IMR-90 (cell line): Measurements from ENCODE around the gene PSMA7. TPM values are rescaled to one million over a fixed set of nuclear protein-coding genes. Genes with fewer than 3 reads are reported as not detected.
A peak's percentile ranks its signal among the peaks of the same experiment; 100 is the strongest.

Experiments used
- ATAC-seq: fragments of 200-7000 bp; cut with Tn5 transposase; 2 replicates; pipeline ENCODE4 v1.9.1; 2020; ENCODE audit warnings: low read depth, mild to moderate bottlenecking, moderate library complexity
- BruUV-seq: library from RNA; stranded (reverse); fragments of 400-500 nt; replicated peaks from 2 replicates; lab custom pipeline; 2021; lab: Mats Ljungman, UMichigan
- CTCF ChIA-PET: fragments of 300-600 bp; formaldehyde crosslinking; extraction: SDS; loops from one replicate; lab custom pipeline; 2021; ENCODE audit warnings: antibody characterized with exemption; lab: Yijun Ruan, JAX
- POLR2A ChIA-PET: fragments of 300-600 bp; sonication (Branson Sonifier 250); formaldehyde crosslinking; loops from one replicate; lab custom pipeline; 2022; ENCODE audit warnings: antibody characterized with exemption; ENCODE audit not compliant: unreplicated experiment; lab: Charles Lee
- DNase-seq: peaks from one replicate; pipeline ENCODE4 v3.0.0; 2013
- H2AFZ ChIP-seq: replicated peaks from 2 replicates; pipeline ENCODE3; 2013; ENCODE audit warnings: low read length, mild to moderate bottlenecking; ENCODE audit not compliant: poor library complexity
- H2AK5ac ChIP-seq: 2 replicates; pipeline ENCODE4 v1.6.1; 2013; ENCODE audit warnings: low read depth, low read length, inconsistent platforms
- H2AK9ac ChIP-seq: replicated peaks from 2 replicates; pipeline ENCODE3; 2013; ENCODE audit warnings: mild to moderate bottlenecking, low read depth, low read length, moderate library complexity; ENCODE audit not compliant: poor library complexity
- H2BK120ac ChIP-seq: 2 replicates; pipeline ENCODE4 v1.6.1; 2013; ENCODE audit warnings: low read depth, low read length, inconsistent platforms
- H2BK15ac ChIP-seq: 3 replicates; pipeline ENCODE4 v1.6.1; 2013; ENCODE audit warnings: low read depth, low read length, inconsistent platforms
- H2BK20ac ChIP-seq: 2 replicates; pipeline ENCODE4 v1.6.1; 2013; ENCODE audit warnings: low read depth, mild to moderate bottlenecking, inconsistent platforms, low read length, moderate library complexity
- H2BK5ac ChIP-seq: 2 replicates; pipeline ENCODE4 v1.6.1; 2013; ENCODE audit warnings: mild to moderate bottlenecking, low read depth, low read length, inconsistent platforms; ENCODE audit not compliant: poor library complexity, severe bottlenecking
- H3K14ac ChIP-seq: replicated peaks from 2 replicates; pipeline ENCODE4 v1.6.1; 2013; ENCODE audit warnings: low read depth, low read length, inconsistent platforms
- H3K18ac ChIP-seq: 2 replicates; pipeline ENCODE4 v1.6.1; 2013; ENCODE audit warnings: low read depth, low read length, control low read depth
- H3K23ac ChIP-seq: 2 replicates; pipeline ENCODE4 v1.6.1; 2013; ENCODE audit warnings: low read depth, low read length, inconsistent platforms
- H3K27ac ChIP-seq: 2 replicates; pipeline ENCODE4 v1.5.1; 2013; ENCODE audit warnings: mild to moderate bottlenecking, control low read depth, low read length; ENCODE audit not compliant: insufficient read depth
- H3K27me3 ChIP-seq: 2 replicates; pipeline ENCODE4 v1.6.1; 2013; ENCODE audit warnings: low read length; ENCODE audit not compliant: control insufficient read depth, insufficient read depth
- H3K36me3 ChIP-seq: 2 replicates; pipeline ENCODE4 v1.6.1; 2013; ENCODE audit warnings: low read length, mixed read lengths; ENCODE audit not compliant: control insufficient read depth, insufficient read depth
- H3K4ac ChIP-seq: 2 replicates; pipeline ENCODE4 v1.6.1; 2013; ENCODE audit warnings: low read depth, low read length, inconsistent platforms
- H3K4me1 ChIP-seq: 2 replicates; pipeline ENCODE4 v1.6.1; 2013; ENCODE audit warnings: low read length, mixed read lengths; ENCODE audit not compliant: control insufficient read depth, insufficient read depth
- H3K4me2 ChIP-seq: 2 replicates; pipeline ENCODE4 v1.6.1; 2013; ENCODE audit warnings: low read depth, mild to moderate bottlenecking, control low read depth, low read length, moderate library complexity
- H3K4me3 ChIP-seq: 2 replicates; pipeline ENCODE4 v1.5.1; 2013; ENCODE audit warnings: low read depth, mild to moderate bottlenecking, control low read depth, low read length, moderate library complexity; ENCODE audit not compliant: insufficient read depth
- H3K56ac ChIP-seq: 2 replicates; pipeline ENCODE4 v1.6.1; 2013; ENCODE audit warnings: low read length, inconsistent platforms; ENCODE audit not compliant: insufficient read depth; ENCODE audit errors: extremely low read depth
- H3K79me1 ChIP-seq, 2 experiments: 2 replicates each; pipeline ENCODE4 v1.6.1; 2013; ENCODE audit warnings: low read length in 2 of 2, inconsistent platforms in 1 of 2, low read depth in 1 of 2
- H3K9ac ChIP-seq: 2 replicates; pipeline ENCODE4 v1.6.1; 2013; ENCODE audit warnings: low read depth, low read length, control low read depth
- H3K9me1 ChIP-seq: 2 replicates; pipeline ENCODE4 v1.6.1; 2013; ENCODE audit warnings: low read length, inconsistent platforms; ENCODE audit not compliant: insufficient read depth
- H3K9me3 ChIP-seq: 2 replicates; pipeline ENCODE4 v1.6.1; 2013; ENCODE audit warnings: low read length; ENCODE audit not compliant: control insufficient read depth, insufficient read depth
- H4K20me1 ChIP-seq: 2 replicates; pipeline ENCODE4 v1.6.1; 2013; ENCODE audit warnings: low read length, inconsistent platforms; ENCODE audit not compliant: insufficient read depth
- H4K5ac ChIP-seq: 2 replicates; pipeline ENCODE4 v1.6.1; 2013; ENCODE audit warnings: mild to moderate bottlenecking, low read depth, low read length, control low read depth
- H4K8ac ChIP-seq, 2 experiments: 2 replicates each; pipeline ENCODE4 v1.6.1; 2013; ENCODE audit warnings: low read depth in 2 of 2, low read length in 2 of 2, control low read depth in 1 of 2, inconsistent platforms in 1 of 2
- H4K91ac ChIP-seq: 2 replicates; pipeline ENCODE4 v1.6.1; 2013; ENCODE audit warnings: low read depth, low read length, inconsistent platforms; ENCODE audit not compliant: insufficient read depth
- MAFK ChIP-seq: IDR thresholded peaks from 2 replicates; pipeline ENCODE4 v1.6.1; 2012; ENCODE audit warnings: low read depth, low read length, improper control_type of control experiment
- RAD21 ChIP-seq: IDR thresholded peaks from 2 replicates; pipeline ENCODE4 v1.6.1; 2012; ENCODE audit warnings: low read length, improper control_type of control experiment
- WGBS, 2 experiments: methylation state at CpG; one replicate each; pipeline versions ENCODE4 v1.1.5 to v1.1.7; 2013; ENCODE audit warnings: missing lambda C conversion rate in 2 of 2; ENCODE audit not compliant: insufficient read length in 1 of 2; ENCODE audit errors: extremely low coverage in 2 of 2; 5-methylcytosine and 5-hydroxymethylcytosine counted together
- dilution Hi-C: fragments of 300-500 bp; cut with HindIII; formaldehyde crosslinking; loops from one replicate; pipeline ENCODE4 v1.14.3; 2018; ENCODE audit warnings: low sequenced_read_pairs; ENCODE audit not compliant: unreplicated experiment
- in situ Hi-C: fragments of 300-500 bp; cut with MboI; formaldehyde crosslinking; loops from 3 replicates; pipeline ENCODE4 v1.14.3; 2019; ENCODE audit warnings: low sequenced_read_pairs, inconsistent platforms, mixed read lengths
- intact Hi-C: fragments of 100-400 bp; cut with micrococcal nuclease; formaldehyde crosslinking; loops from 2 replicates; pipeline ENCODE4 v1.10.0; 2022
- polyA plus RNA-seq, 3 experiments: library from polyadenylated mRNA; depleted of rRNA; stranded (reverse); fragments of >200 nt; gene quantifications; 2 replicates each; pipeline ENCODE4 v1.2.3, GENCODE V29; 2012; ENCODE audit warnings: low replicate concordance in 1 of 3
- total RNA-seq: library from RNA; depleted of rRNA; stranded (reverse); fragments of >200 nt; gene quantifications from 2 replicates; pipeline ENCODE4 v1.2.3, GENCODE V29; 2012

Gene PSMA7
- total and polyA plus RNA-seq, 2 of the 4 experiments (the other 2 are of a cell fraction) = 417 to 458 TPM

DNA sequence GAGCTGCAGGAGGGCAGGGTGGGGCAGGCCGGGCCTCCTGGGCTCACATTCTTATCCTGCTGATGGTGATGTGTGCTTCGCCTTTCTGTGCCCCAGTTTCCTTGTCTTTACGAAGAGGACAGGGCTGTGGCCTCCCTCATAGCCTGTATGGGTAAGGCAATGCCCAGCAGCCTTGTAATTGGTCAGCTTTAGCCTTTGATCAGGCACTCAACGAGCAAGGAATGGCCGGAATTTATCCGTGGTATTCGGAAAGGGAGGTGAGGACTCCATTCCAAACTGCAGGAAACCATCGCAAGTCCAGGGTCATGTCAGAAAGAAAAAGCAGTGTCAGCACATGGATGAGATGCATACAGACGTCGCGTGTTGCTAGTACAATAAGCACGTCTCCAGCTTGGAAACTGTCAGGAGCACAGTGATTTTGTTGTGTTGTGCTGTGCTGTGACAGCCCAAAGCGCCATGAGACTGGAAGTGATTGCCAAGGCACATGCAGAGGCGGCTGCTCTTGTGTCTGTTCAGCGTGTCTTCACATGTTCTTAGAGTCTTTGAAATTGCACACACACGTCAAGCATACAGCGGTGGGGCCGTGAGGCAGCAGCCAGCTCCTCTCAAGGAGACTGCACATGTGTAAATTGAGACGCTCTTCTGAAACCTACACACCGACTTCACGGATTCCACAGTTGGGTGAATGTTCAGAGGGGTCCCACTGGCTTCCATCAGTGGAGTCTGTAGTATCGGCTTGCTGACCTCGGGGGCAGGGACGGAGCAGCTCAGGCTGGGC, 6.5 kb upstream of the PSMA7 start:
- ATAC-seq (peak; percentile 76), DNase-seq (peak; percentile 18)
- Histone ChIP-seq H3K56ac (no peak overlapping the region), H3K23ac (no peak overlapping the region), H3K4me2 (no peak overlapping the region), H3K9ac (no peak overlapping the region), H2AK5ac (0 out of 2 replicates have a peak overlapping the region, but pooled peaks have one; percentile 5), H3K18ac (no peak overlapping the region), H2BK120ac (no peak overlapping the region), H4K8ac (no peak overlapping the region), H3K9me1 (peaks cover 43% of the 10 kb centered on the region), H3K27ac (no peak overlapping the region), H3K4ac (no peak overlapping the region), H4K5ac (no peak overlapping the region), H2AFZ (peak overlapping the region; percentile 35), H3K9me3 (no peaks in the 10 kb centered on the region), H2BK5ac (no peak overlapping the region), H2AK9ac (peak overlapping the region; percentile 90), H3K14ac (no peak overlapping the region), H4K91ac (no peak overlapping the region), H4K20me1 (peaks cover 89% of the 10 kb centered on the region), H2BK15ac (no peak overlapping the region), H3K4me3 (no peak overlapping the region), H3K27me3 (no peaks in the 10 kb centered on the region), H3K36me3 (peaks cover 17% of the 10 kb centered on the region), H2BK20ac (no peak overlapping the region), H3K4me1 (peaks cover 11% of the 10 kb centered on the region), H3K79me1 (peaks cover 22 to 93% of the 10 kb centered on the region in 2 experiments)
- in situ Hi-C loops = no loop called here
- POLR2A ChIA-PET = no interaction called here
- WGBS, 2 experiments = 62% methylated on average over 14 of the region's 24 CpGs; no CpG with 5 or more reads in 1 of the 2 experiments
- intact Hi-C loops = no loop called here
- no TSS peak for BruUV-seq
- CTCF ChIA-PET = interaction anchor here (0.6 kb wide), 1 partner anchor 24 kb away, joined by 3 read pairs; no protein-coding TSS in a partner anchor
- TF ChIP-seq RAD21 = no peak
- peak; percentile 60; the same call in 1 of the 2 replicates for TF ChIP-seq MAFK
- dilution Hi-C loops = no loop called here
